Ramos (cell line): ENCODE results near the gene SNED1.

Experiments used
- in situ Hi-C: fragments of 300-500 bp; cut with MboI; formaldehyde crosslinking; loops from one replicate; pipeline ENCODE4 v1.14.3; 2022; ENCODE audit warnings: low sequenced_read_pairs; ENCODE audit not compliant: unreplicated experiment

Gene SNED1

DNA sequence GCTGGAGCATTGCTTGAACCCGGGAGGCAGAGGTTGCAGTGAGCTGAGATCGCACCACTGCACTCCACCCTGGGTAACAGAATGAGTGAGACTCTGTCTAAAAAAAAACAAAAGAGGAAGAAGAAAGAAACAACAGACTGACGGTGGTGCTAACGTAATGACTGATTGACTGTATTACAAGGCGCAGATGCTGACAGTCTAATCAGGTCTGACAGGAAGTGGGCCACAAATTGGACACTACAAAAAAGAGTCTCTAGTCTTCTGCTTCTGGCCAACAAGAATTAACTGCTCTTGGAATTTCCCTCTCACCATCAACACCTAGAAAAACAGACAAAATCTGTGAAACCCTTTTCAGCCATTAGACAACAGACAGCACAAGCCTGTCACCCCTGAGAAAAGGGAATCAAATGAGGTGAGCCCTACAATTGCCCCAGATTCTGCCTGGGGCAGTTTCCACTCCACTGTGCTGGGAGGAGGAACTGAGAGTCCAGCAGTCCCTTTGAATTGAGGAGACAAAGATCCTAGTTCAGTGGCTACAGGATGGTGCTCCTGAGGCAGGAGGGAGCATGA, 43.3 kb downstream of the SNED1 start:
- in situ Hi-C loops: no loop called here

DNA sequence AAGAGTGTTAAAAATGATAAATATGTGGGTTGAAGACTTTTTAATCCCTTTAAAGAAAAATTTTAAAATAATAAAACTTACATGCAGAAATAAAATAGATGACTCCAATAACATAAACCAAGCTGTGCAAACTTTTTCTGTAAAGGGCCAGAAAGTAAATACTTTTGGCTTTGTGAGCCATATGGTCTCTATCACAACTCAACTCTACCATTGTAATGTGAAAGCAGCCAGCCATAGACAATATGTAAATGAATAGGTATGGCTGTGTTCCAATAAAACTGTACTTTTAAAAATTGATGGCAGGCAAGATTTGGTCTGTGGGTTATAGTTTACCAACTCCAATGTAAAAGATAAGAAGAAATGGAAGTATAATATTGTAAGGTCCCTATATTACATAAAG, 45.2 kb downstream of the SNED1 start:
- in situ Hi-C loops: no loop called here

DNA sequence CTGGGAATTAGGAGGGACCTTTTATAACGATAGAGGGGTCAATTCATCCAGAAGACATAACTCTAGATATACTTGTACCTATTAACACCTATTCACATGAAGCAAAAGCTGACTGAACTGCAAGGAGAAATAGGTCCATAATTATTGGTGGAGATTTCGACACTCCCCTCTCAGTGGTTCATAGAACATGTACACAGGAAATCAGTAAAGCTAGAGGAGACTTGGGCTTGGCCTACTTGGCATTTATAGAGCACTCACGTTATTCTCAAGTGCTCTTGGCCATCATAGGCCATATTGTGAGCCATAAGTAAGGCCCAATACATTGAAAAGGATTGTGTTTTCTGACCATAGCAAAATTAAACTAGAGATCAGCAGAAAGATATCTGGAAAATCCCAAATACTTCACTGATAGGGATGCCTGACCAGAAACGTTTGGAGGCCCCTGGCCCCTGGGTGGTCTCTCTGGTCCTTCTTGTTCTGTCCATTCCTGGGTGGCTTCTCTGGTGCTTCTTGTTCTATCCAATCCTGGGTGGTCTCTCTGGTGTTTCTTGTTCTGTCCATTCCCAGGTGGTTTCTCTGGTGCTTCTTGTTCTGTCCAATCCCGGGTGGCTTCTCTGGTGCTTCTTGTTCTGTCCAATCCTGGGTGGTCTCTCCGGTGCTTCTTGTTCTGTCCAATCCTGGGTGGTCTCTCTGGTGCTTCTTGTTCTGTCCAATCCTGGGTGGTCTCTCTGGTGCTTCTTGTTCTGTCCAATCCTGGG, 49.0 kb downstream of the SNED1 start:
- in situ Hi-C loops: no loop called here

DNA sequence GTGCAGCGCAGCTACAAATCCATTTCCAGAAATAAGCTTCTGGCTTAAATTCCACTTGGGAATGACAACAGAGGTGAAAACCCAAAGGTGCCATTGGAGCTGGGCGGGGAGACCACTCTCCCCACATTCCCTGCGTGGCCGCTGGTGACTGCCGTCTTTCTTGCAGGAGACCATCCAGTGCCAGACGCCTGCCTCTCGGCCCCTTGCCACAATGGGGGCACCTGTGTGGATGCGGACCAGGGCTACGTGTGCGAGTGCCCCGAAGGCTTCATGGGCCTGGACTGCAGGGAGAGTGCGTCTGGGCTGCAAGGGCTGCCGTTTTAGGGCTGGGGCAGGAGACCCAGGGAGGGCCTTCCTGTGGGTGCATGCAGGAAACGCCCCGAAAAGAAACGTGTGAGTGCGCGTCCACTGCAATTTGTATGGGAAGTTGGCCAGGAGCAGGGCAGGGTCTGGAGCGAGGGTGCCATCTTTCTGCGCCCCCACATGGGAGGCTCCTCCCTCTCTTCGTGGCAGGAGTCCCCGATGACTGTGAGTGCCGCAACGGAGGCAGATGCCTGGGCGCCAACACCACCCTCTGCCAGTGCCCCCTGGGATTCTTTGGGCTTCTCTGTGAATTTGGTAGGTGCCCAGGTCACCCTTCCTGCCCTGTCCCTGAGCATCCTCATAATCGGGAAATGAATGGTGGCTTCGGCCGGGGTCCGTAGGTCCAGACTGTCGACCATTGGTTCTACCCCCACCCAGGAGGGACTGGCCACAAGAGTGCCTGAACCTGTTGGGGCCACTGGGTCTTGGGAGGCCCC, 49.9 kb downstream of the SNED1 start:
- in situ Hi-C loops: no loop called here

DNA sequence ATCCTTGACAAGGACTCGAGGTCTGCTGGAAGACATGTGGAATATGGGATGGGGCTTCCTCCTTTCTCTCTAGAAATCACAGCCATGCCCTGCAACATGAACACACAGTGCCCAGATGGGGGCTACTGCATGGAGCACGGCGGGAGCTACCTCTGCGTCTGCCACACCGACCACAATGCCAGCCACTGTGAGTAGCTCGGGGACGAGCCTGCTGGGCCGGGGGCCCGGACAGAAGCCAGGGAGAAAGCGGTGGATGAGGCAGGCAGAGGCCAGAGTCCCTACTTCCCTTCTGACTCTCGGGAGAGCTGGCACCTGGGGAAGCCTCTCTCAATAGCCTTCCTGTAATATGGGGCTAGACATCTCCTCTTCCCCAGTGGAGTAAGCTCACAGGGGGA, 50.5 kb downstream of the SNED1 start:
- in situ Hi-C loops: no loop called here

DNA sequence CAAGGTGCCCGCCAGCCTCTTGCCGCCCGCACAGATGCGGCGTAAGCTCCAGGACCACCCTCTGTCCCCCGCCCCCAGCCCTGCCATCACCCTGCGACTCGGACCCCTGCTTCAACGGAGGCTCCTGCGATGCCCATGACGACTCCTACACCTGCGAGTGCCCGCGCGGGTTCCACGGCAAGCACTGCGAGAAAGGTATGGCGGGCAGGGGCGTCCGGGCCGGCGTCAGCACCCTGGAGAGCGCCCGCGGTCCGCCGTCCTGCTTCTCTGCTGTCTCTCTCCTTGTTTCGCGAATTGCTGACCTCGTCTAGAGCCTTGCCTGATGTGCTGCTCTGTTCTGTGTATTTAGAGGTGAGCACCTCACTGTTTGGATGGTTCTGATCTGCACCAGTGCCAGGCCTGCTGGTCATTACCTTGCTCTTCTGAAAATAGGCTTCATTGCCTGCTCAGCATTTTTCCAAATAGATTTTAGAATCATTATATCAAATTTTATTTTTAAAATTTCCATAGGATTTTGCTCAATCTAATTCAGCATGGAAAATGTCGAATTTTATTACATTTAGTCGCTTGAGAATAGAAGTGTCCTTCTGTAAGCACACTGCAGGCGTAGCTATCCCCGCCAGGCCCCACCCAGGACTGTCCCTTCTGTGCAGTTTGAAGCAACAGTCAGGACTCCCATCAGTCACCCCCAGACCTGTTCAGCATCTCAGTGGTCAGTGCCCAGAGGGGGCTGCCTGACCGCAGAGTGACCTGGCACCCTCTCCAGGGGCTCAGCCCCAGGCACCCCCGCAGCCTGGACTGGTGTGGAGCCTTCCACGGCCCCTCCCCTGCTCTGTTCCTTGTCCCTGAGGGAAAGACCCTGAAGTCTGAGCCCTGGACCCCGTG, 51.6 kb downstream of the SNED1 start:
- in situ Hi-C loops: no loop called here

DNA sequence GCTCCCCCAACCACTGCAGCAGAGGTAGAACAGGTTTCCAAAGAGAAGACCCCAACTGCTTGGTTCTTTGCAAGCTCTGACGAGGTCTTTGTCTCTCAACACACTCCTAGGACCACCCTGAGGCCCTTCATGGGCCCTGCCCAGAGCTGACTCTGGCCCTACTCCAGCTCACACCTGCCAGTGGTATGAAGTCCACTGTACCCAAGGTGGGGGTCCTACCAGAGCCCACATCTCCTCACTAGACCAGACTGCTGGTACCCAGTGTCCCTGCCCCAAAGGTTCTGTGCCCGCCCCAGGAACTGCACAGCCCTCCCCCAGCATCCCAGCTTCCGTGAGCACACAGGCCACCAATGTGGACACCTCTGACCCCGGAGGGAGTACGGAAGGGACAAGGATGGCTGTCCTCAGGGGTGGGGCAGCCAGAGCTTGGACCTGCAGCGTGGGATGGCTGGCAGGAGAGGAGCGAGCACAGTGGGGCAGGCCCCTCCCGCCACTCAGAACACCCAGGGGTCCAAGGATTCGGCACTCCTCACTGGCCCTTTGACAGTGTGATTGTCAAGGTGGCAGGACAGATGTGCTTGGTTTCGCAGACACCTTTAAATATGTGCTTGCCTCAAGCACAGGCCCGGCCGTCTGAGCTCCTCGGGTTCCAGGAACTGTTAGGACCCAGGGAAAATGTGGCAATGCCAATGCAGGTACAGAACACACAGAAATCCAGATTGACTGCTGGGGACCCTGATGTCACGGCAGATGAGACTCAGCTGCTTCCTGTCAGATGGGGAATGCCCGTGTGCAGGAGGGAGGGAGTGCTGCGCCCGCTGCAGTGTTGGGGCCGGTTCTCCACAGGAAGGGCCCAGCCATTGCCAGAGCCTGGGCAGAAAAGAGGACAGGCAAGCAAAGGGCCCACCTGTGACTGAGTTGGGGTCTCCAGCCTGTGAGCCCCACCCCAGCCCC, 52.5 kb downstream of the SNED1 start:
- in situ Hi-C loops: no loop called here

DNA sequence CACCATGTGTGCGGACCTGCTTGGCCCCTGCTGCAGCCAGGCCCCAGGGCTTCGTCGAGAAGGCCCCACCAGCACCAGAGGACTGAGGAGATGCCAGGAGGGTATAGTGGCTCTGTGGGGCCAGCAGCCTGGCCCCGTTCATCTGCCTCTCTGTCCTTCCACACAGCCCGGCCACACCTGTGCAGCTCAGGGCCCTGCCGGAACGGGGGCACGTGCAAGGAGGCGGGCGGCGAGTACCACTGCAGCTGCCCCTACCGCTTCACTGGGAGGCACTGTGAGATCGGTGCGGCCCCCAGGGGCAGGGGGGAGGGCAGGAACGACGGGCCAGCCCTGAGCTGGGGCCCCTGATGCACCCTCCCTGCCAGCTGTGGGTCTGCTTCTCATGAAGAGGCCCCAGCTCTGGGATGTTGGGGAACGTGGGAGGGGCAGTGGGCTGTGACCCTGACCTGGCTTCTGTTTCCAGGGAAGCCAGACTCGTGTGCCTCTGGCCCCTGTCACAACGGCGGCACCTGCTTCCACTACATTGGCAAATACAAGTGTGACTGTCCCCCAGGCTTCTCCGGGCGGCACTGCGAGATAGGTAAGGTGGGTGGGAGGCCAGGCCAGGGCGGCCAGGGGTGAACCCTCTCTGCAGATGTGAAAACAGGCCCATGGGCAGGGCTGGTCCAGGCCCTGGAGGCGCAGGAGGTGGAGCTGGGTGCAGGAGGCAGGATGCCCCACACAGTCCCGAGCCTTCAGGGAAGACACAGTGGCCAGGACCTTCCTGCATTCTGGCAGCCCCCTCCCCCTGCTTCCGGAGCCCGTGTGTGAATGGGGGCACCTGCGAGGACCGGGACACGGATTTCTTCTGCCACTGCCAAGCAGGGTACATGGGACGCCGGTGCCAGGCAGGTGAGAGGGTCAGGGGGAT, 53.4 kb downstream of the SNED1 start:
- in situ Hi-C loops: no loop called here

DNA sequence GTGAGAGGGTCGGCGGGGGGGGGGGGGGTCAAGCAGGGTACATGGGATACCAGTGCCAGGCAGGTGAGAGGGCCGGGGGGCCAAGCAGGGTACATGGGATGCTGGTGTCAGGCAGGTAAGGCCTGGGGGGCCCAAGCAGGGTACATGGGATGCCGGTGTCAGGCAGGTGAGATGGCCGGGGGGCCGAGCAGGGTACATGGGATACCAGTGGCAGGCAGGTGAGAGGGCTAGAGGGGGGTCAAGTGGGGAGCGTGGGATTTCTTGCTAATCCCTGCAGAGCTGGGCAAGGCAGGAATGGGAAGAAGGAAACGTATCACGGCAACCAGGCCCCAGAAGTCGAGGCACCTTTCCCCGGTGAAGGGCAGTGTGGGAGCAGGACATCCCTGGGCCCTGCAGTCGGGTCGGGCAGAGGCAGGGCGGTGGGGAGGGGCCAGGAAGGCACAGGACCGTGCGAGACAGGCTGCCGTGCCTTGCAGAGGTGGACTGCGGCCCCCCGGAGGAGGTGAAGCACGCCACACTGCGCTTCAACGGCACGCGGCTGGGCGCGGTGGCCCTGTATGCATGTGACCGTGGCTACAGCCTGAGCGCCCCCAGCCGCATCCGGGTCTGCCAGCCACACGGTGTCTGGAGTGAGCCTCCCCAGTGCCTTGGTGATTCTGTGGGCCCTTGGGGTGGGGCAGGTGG, 54.4 kb downstream of the SNED1 start:
- in situ Hi-C loops: no loop called here

DNA sequence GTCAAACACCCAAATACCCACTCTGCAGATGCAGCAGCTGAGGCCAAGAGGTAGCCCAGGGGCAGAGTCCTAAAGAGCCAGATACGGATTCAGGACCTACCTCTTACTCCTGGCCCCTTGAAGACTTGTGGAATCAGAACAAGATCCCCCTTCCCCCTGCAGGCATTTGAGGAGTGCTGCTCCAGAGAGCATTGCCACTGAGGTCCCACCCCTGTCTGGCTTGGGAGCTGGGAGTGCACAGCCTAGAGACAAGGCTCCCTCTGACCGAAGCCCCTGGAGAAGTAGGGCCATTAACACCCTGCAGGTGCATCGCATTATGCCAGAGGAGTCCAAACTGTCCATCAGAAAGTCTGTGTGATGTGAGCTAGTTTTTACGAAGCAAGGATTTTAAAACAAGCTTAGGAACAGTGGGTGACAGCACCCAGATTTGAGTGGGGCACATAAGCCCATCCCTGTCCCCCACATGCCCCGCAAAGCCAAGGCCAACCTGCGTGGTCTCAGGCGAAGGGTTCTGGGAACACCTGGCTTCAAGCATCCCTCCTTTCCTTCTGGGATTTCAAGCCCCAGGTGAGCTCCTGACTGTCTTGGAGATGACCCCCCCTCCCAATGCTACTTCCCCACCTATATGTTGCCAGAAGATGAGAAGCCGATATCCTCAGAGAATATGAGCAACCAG, 55.3 kb downstream of the SNED1 start:
- in situ Hi-C loops: no loop called here

DNA sequence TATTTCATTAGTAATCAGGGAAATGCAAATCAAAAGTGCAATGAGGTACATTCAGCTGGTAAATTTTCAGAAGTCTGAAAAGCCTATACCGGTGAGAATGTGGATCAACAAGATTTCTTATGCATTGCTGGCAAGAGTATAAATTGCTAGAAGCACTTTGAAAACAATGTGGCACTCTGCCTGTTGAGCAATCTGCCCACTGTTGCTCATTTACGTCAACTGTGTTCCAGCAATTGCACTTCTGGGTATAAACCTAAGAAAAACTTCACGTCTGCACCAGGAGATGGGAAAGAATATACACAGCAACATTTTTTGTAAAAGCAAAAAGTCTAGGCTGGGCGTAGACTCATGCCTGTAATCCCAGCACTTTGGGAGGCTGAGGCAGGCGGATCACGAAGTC, 62.9 kb downstream of the SNED1 start:
- in situ Hi-C loops: no loop called here

DNA sequence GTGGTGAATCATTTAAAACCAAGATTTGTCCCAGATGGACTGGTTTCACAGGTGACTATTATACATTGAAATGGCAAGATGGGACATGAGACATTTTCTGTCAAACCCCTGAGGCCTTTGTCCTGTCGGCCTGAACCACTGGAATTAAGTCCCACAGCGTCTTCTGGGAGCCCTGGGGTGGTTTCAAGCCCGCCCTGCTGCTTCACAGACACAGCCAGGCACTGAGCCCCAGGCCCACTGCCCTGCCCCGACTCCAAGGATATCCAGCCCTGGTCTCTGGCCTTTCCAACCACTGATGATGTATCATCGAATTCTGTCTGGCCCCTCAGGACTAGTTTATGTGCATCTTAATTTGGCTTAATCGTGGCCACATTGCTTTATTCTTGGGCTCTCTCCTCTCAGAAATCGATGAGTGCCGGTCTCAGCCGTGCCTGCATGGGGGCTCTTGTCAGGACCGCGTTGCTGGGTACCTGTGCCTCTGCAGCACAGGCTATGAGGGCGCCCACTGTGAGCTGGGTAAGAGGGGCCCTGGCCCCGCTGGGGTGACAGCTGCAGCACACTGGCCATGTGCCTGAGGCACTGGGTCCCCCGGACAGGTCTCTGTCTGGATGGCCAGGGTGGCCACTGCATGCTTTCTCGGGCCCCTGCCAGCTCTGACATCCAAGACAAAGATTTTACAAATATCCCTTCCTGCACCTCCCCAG, 64.1 kb downstream of the SNED1 start:
- in situ Hi-C loops: no loop called here

DNA sequence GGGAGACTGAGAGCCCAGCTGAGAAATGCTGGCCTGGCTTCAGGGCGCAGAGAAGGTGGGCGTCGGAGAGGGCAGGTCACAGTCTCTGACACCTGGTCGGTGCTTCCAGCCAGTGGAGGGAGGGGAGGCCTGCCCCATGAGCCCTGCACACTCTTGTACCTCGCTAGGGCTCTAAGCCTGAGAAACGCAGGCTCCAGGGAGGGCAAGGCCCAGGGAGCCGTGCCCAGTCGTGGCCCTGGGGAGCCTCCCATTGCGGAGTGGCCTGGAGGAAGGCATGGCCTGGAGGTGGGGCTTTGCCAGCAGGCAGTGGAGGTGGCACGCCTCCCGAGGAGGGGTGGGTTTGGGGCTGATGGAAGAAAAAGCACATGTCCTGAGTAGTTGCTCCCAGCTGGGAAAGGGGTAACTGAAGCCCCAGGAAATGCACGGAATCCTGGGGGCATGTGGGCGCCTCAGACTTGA, 64.7 kb downstream of the SNED1 start:
- in situ Hi-C loops: no loop called here

DNA sequence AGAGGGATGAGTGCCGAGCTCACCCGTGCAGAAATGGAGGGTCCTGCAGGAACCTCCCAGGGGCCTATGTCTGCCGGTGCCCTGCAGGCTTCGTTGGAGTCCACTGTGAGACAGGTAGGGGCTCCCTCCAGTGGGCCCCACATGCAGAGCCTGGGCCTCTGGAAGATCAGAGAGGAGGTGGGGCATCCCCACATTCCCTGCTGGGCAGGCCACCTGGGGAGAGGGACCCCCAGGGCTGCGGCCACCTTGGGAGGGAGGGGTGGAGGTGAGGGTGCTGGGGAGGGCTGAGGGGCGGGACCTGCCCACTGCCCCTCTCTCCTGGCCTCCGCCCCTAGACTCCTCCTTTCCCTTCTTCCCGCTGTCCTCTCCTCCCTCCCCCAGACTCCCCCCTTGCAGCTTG, 65.2 kb downstream of the SNED1 start:
- in situ Hi-C loops: no loop called here

DNA sequence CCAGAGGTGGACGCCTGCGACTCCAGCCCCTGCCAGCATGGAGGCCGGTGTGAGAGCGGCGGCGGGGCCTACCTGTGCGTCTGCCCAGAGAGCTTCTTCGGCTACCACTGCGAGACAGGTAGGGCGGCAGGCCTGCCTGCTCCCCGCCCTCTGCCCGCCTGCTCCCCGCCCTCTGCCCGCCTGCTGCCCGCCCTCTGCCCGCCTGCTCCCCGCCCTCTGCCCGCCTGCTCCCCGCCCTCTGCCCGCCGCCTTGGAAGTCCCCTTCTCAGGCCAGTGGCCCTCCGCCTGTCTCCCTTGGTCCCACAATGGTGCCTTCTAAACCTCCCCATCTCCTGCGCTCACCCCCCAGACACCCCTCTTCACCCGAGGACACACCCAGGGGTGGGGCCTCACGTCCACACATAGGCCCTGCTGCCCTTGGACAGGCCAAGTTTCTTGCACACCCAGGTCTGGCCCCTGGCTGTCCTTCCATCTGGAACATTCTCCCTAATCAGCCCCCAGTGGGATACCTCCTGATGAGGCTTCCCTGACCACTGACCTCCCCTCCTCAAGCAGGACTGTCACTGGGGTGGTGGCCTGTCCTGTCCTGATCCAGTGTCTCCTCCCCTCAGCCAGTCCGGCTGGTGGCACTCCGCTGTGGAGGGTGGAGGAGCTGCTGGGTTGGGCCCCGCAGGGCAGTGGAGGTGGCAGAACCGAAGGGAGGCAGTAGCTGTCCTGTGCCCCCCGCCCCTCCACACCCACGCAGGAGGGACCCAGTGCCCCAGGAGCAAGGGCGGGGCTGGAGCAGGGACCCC, 65.8 kb downstream of the SNED1 start:
- in situ Hi-C loops: no loop called here

DNA sequence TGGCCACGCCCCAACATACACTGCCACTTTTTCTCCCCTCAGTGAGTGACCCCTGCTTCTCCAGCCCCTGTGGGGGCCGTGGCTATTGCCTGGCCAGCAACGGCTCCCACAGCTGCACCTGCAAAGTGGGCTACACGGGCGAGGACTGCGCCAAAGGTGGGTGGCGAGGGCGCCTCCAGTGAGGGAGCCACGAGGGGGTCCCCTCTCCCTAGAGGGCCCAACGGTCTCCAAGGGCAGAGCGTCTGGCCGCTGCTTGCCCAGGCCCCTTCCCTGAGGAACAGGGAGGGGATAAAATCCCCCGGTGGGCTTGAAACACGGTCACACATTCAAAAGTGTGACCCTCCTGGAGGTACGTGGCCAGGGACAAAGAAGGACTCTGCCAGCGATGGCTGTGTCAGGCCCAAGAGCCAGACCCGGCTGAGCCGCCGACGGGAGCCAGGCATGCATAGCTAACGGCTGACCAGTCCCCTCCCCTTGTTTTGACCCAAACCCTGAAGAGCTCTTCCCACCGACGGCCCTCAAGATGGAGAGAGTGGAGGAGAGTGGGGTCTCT, 66.5 kb downstream of the SNED1 start:
- in situ Hi-C loops: no loop called here
